HG03095 (cell line): ENCODE results near the gene MAN1A2.
"Not testable (repeated sequence)": the region's sequence is repeated elsewhere in the genome, so short reads cannot be mapped to it uniquely, and the experiment has no call there.

Experiments
- ATAC-seq: cut with Tn5 transposase; IDR thresholded peaks from one replicate; pipeline ENCODE4 v1.9.1; 2021; ENCODE audit warnings: moderate library complexity; ENCODE audit not compliant: unreplicated experiment

The MAN1A2 gene

DNA sequence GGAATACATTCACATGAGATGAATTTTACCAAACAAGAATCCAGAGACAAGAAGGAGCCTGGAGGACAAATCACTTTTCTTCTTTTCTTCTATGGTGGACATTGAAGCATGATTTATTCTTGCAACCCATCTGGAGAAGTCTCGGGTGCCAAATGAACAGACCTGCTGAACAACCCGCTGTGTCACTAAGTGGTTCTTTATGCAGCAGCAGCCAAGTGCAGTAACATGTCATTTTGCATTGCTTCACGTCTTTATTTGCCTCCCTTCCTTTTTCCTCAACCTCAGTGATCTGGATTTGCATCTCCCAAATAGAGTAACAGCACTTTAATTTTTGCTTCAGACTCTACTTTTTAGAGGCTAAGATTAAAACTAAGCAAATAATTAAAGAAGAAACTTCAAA, 188.6 kb downstream of the MAN1A2 start:
- no peak for ATAC-seq

DNA sequence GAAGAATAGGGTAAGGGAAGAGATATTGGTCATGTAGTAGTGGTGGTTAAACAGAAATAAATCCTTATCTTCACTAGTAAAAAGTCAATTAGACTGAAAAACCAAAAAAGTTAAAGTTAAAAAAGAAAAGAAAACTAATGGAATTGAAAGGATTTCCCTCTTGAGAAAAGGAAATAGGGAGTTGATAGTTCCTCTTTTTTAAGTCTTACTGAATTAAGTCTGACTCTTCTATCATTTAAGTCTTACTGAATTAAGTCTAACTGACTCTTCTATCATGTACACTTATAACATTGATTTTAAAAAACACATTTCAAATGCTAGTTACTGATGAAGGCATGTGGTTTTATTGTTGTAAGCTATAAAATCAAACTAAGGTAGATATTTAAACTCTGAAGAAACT, 189.1 kb downstream of the MAN1A2 start:
- ATAC-seq = no peak

DNA sequence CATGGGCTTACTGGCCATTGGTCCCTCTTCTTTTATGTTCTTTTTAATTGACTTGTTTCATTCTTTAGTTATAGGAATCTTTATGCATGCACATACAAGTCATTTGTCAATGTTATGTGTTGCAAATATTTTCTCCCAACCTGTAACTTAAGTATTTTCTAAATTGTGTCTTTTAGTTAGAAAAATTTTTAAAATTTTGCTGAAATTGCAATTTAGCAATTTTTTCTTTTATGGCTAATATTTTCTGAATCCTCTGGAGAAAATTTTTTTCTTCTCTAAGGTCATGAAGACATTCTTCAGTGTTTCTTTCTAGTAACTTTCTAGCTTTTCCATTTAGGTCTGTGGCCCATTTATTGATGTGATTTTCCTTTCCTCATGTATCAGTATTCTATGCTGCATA, 189.7 kb downstream of the MAN1A2 start:
- no peak for ATAC-seq

DNA sequence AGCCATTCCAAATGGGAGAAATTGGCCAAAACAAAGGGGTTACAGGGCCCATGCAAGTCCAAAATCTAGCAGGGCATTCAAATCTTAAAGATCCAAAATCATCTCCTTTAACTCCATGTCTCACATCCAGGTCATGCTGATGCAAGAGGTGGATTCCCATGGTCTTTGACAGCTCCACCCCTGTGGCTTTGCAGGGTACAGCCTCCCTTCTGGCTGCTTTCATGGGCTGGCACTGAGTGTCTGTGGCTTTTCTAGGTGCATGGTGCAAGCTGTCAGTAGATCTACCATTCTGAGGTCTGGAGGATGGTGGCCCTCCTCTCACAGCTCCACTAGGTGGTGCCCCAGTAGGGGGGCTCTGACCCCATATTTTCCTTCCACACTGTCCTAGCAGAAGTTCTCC, 191.2 kb downstream of the MAN1A2 start:
- ATAC-seq = not testable (repeated sequence)

DNA sequence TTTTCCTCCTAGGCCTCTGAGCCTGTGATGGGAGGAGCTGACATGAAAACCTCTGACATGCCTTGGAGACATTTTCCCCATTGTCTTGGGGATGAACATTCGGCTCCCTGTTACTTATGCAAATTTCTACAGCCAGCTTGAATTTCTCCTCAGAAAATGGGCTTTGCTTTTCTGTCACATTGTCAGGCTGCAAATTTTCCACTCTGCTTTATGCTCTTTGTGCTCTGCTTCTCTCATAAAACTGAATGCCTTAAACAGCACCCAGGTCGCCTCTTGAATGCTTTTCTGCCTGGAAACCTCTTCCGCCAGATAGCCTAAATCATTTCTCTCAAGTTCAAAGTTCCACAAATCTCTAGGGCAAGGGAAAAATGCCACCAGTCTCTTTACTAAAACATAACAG, 191.9 kb downstream of the MAN1A2 start:
- ATAC-seq = no peak

DNA sequence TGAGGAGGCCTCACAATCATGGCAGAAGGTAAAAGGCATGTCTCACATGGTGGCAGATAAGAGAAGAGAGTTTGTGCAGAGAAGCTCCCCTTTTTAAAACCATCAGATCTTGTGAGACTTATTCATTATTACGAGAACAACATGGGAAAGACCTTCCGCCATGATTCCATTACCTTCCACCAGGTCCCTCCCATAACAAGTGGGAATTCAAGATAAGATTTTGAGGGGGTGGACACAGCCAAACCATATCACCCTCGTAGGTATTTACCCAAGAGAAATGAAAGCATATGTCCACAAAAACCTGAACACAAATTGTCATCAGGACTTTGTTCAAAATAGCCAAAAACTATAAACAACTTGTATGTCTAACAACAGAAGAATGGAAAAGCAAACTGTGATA, 192.7 kb downstream of the MAN1A2 start:
- ATAC-seq = no peak

DNA sequence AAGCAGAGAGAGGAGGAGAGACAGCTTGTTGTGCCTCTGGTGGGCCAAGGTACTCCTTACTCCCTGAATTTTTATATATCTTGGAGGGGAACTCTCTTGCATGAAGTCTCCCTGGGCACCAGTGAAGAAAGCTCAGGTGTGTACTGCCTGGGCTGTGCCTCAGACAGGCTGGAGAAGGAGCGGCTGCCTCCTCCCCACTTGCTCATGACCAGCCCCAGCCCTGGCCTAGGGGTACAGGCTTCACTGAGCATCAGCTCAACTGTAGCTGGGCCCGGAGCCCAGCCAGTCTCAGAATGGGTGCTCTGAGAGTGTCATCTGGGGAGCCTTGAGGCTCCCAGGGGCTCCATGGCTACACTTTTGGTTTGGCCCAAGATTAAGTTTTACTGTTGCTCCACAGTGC, 193.8 kb downstream of the MAN1A2 start:
- no peak for ATAC-seq

DNA sequence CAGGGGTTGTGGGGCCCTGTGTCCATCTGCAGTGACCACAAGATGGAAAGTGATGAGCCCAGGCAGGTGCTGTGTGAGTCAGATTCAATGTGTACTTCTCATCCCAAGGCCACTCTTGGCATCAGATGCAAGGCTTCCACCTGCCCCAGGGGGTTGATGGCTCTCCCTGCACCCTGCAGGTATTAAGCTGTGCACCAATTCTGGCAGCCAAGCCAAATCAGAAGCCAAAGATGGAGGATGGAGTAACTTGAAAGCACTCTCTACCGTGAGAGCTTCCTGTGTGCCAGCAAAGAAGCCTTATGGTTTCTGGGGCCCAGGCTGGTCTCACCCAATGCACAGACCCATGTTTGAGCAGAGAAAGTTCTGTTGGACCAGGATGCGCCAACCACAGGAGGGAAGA, 194.3 kb downstream of the MAN1A2 start:
- no peak for ATAC-seq

DNA sequence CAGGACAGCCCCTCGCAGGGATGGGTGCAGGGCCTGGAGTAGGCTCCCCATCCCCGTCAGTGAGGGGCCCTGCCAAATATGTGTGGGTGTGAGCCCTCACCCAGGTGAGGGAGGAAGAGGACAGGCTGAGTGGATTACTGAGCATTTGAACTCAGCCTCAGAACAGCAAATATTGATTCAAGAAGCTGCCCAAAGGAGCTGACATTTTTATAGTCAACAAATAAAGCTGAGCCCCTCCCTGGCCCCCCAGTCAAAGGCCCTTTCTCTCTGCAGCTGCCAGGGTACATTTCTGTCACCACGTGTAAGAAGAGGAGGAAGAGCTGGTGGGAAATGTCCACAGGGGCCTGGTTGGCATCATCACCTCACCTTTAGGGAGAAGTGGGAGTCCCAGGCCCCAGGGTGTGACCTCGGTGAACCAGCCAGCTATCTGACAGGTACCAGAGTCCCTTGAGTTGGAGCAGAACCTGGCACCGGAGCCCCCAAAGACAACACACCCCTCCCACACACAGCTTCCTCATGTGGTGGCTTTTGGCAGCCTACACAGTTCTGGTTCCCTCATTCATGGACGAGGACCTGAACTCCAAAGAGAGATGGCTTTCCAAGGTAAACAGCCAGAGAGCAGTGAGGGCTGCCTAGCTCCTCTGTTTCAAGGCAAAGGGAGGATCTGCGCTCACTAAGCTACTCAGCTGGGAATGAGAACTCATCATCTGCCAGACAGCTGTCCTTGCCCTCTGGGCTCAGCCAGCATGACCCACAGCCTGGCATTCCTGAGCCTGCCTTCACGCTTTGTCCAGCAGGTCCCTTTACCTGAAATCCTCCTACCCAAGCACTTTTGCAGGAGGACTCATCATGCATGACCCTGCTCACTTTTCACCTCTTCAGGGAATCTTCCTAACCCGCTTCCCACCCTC, 195.6 kb downstream of the MAN1A2 start:
- ATAC-seq = no peak

DNA sequence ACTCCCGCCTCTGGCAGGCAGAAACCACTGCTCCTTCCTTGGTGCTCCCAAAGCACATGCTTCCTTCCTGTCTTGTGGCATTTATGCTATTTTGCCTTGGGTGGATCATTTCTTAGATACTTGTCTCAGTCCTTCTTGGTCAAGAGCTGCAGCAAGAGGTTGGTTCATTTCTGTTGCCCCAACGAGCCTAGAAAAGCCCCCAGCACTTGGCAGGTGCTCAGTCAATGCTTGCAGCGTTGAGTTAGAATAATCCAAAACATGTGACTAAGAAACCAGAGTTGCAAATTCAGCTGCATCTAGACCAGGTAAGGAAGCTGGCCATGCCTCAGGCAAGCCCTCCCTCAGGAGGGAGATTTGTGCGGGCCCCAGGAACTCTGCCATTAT, 196.2 kb downstream of the MAN1A2 start:
- no peak for ATAC-seq

DNA sequence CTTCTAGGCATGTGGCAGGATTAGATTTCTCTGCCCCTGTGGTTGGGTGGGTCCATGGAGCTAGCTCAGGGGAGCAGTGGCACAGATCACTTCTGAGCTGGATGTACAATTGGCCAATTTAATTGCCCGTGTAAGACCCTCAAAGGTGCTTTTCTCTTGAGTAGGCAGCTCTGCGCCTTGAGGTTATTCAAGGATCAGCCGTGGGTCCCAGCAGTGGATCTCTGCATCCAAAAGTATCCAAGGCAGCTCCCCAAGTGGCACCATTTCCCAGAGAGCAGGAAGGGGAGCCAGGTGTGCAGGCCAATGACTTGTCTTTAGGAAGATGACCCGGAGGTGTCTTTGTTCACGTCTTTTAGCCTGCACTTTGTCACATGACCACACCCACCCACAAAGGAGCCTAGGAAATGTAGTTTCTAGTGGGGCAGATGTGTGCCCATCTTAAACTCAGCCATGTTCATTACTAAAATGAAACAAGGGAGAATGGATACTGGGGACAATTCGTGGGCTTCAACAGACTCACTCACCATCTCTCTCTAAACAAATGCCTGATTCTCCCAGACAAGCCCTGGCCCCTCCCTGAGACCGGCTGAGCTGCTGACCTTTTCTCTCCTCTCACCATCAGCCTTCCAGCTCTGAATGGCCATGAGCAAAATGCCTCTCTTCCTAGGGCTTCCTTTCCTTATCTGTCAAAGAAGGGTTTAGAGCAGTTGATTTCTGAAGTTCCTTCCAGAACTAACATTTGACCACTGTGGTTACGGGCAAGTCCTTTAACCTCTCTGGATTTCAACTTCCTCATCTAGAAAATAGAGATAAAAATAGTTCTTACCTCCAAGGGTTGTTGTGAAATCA, 197.2 kb downstream of the MAN1A2 start:
- ATAC-seq = no peak

DNA sequence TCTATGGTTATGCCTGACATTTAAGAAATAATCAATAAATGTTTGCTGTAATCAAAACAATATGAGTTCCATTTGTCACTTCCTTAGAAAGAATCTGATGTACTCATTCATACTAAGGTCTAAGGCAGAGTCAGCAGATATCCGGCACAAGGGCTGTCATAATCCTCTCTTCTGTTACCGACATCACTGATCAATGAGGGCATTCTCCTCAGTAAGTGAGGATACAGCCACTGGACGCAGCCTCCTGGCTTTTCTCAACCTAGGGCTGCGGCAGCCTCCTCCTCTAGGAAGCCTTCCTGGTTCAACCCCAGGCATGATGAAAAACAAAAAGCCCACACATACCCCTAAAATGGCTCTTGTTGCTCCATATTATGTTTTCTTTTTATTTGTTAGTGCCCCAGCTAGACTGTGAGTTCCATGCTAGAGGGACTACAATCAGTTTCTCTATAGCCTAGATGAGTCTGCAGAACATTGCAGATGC, 197.9 kb downstream of the MAN1A2 start:
- no peak for ATAC-seq

DNA sequence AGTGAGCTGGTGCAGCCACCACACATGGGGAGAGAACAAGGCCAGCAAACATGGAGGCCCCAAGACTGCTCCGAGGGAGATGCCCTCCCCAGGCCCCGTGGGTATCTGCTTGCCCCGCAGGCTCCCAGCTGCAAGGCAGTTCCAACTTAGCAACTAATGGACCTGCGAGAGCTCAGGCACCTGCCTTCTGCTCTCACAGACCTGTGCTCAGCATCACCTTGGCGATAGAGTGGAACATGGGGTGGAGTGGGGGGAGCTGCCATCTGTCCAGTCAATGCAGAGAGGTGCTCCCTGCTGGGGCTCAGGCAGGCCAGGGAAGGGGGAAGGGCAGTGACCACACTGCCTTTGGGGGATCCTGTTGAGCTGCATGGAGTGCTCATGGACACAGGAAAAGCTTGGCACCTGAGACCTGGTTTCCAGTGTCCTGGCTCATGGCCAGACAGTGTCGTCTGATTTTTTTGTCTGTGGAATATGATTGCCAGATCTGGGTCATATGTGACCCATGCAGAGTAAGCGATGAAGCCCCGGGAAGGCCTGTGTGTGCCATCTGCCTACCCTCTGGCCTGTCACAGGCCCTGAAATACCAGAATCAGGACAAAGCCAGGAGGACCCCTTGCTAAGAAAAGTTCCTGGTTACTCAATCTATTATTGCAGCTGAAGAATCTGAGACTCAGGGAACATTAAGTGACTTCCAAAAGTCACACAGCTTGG, 198.7 kb downstream of the MAN1A2 start:
- ATAC-seq = no peak

DNA sequence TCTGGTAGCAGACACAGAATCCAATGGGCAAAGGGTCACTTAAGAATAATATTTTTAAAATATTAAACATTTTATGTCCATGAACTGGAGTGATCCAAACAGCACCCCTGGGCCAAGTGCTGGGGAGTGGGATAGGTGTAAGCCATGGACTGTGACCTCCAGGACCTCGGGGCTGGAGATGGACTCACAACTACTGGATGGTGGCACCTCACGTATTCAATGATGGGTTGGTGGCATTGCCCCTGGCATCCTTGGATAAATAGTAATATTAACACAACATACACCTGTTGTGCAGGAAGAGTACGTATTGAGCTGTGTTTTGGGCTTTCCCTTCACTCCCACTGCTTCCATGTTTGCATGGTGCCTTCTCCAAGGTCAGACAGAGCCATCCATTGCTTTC, 199.3 kb downstream of the MAN1A2 start:
- ATAC-seq = no peak

DNA sequence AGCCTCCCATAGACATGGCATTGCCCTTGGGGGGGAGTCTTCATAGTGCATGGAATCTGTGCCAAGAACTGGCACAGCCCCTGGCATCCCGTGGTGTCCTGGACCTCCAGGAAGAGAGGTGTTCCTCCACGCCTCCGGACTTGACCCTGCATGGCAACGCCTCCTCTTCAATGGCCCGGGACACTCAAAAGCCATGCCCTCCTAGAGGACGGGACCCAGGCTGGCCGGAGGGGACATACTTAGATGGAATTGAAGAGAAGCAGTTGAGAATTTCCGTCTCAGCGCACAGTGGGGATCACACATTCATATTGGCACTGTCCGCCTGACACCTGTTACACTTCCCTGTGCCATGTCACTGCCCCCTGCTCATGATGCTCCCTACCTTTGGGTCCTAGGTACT, 200.2 kb downstream of the MAN1A2 start:
- ATAC-seq = no peak

DNA sequence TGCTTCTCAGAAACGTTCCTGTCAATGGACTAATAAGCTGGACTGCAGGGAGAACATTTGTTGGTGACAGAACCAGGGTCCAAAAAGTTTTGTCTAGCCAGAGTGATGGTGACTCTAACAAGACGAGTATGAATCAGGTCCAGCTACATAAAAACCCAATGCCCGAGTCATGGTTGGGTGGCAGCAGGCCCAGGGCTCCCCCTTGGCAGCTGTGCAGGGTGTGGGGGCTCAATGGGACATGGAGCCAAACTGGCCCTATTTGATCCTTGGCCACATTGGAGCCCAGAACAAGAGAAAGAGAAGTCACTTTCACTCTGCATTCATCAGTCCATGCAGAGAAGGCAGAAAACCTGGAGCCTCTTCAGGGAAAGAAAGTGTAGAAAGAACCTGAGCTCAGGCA, 200.7 kb downstream of the MAN1A2 start:
- no peak for ATAC-seq

DNA sequence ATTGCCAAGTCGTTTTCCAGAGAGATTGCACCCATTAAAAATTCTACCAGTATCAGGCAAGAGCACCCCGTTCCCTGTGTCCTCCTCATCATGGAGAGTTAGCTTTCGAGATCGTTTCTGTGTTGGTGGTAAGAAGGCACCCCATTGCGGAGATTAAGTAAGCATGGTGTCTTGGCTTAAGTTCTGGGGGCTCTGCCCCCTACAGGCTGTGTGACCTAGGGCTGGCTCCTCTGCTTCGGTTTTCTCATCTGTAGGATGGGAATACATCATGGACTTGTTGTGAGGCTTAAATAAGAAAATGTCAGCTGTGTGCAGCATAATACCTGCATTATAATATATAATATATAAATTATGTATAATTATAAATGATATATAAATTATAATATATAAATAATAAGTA, 201.8 kb downstream of the MAN1A2 start:
- no peak for ATAC-seq

DNA sequence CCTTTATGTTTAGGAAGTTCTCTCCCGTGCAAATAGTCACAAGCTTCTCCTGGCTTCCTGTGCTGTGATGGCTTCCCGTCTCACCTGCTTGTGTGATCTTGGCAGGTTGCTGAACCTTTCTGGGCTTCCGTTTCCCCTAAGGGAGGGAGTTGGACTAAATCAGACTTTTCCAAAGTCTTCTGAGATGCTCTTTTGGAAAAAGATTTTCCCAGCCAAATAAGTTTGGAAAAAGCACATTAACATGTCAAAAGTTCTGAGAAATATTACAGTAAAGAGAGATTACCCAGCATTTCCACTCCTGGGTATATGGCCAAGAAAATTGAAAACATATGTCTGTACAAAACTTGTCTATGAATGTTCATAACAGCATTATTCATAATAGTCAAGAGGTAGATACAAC, 202.6 kb downstream of the MAN1A2 start:
- no peak for ATAC-seq

DNA sequence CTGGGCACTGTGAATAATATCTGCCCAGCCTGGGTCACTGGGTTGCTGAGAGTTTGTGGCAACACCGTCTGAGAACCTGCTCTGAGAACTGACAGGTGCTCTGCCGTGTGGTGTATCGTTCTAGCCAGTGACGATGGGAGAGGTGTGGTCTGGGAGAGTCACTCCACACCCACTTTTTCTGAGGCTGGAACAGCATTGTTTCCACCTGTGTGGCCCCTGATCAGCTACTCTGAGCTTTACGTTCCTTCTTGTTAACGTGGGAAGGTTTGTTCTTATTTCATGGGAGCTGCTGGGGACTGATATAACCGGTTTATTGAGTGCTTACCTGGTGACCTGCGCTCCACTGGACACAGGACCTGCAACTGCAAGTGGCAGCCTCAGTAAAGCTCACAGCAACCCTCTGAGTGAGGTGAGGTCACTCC, 203.8 kb downstream of the MAN1A2 start:
- ATAC-seq = no peak

DNA sequence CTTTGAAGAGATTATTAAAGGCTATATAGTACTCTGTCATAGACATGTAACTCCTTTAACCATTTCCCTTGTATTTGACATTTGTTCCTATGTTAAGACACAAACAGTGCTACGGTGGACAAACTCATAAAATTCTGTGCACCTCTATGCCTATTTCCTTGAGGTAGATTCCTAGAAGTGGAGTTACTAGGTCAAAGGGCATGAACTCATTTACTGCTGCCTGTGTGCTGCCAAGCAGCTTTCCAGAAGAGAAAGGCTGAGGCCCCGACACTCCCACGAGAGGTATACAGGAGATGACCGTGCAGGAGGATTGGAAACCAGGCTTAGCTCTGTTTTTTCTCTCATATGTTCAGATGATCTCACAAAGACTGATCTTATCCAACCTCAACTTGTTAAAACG, 204.2 kb downstream of the MAN1A2 start:
- no peak for ATAC-seq

DNA sequence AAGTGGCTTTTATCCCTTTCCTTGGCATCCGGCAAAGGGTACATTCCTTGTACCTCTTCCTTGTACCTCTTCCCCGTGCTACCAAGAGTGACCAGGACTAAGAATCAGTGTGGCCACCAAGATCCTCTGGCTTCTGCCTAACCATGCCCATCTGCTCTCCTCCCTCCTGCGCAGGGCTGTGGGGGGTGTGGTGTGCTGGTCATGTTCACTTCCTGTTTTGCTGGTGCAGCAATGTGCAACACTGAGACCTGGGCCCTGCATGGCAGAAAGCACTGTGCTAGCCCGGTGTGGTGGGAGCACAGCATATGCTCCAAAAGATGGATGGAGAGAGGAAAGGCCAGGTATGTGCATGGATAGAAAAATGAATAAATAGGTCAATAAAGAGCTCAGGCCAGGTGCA, 205.3 kb downstream of the MAN1A2 start:
- ATAC-seq = no peak
